Measurements from ENCODE around the gene RAB15.

The RAB15 gene

DNA sequence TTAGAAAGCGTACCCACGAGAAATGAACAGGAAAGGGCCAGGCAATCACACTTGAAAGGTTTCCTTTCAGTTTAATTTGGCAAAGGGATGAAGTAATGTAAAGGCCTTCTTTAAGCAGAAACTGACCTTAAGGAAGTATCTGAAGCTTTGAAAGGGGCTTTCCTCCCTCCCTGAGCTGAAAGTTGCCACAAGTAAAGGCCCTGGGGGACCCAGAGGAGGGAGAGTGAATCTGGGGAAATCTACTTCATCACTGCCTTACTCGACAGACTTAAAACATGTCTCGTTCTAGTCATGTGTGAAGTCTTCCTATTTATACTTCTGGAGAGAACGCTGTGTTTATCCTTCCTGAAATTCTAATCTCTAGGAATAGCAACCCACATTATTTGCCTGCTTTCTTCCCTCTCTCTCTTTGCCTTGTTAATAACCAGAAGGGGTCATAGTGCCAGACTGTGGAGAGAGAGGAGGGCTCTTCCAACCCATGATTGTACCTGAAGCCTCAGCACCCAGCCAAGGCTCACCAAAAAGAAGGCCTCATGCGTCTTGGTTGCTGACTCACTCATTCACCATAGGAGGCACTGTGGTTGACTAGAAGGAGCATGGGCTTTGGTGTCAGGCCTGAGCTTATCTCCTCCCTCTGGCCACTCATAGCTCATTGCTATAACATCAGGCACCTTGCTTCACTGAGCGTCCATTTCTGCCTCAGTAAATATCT lies 19.4 kb downstream of the RAB15 start:
- FAIRE-seq (no peak), DNase-seq (ENCODE audit: insufficient read length, low spot score) (no peak)
- TF ChIP-seq, protein P1, sequence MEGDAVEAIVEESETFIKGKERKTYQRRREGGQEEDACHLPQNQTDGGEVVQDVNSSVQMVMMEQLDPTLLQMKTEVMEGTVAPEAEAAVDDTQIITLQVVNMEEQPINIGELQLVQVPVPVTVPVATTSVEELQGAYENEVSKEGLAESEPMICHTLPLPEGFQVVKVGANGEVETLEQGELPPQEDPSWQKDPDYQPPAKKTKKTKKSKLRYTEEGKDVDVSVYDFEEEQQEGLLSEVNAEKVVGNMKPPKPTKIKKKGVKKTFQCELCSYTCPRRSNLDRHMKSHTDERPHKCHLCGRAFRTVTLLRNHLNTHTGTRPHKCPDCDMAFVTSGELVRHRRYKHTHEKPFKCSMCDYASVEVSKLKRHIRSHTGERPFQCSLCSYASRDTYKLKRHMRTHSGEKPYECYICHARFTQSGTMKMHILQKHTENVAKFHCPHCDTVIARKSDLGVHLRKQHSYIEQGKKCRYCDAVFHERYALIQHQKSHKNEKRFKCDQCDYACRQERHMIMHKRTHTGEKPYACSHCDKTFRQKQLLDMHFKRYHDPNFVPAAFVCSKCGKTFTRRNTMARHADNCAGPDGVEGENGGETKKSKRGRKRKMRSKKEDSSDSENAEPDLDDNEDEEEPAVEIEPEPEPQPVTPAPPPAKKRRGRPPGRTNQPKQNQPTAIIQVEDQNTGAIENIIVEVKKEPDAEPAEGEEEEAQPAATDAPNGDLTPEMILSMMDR (IDR thresholded peaks at IDR 0.05; ENCODE audit: insufficient read depth, missing control alignments) = no peak

DNA sequence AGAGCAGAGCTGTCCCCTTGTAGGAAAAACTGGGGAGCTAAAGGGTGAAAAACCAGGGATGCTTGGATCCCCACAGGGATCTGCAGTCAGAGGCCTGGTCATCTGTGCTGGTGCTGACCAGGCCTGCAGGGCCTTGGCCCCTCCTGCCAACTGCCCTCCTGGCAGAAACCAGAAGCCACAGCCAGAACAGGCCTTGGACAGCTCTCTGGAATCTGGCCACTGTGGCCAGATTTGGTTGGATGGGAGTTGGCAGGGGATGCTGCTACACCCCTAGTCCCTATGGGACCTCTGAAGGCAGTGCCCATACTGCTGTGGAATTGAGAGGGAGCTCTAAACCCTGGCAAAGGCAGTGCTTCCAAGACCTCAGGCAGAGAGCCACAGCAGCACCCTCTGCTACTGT lies 20.4 kb downstream of the RAB15 start:
- TF ChIP-seq, protein P1 (IDR thresholded peaks at IDR 0.05; ENCODE audit: insufficient read depth, missing control alignments) = no peak
- DNase-seq (ENCODE audit: insufficient read length, low spot score) (no peak), FAIRE-seq (no peak)

DNA sequence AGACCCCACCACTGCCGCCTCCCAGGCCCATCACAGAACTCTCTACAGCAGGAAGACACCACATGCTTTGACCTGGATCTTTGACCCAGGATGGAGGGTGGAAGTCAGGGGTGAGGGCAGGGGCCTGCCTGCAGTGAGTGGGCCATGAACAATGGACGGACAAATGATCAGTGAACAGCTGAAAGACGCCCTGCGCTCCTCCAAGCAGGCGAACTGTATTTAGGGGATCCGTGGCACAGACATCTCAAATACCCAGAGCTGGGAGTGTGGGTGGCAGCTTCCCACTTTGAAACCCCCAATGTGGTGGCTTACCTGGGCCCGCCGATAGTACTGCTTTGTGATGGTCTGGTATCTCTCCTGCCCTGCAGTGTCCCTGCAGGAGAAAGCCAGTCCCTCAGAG lies 20.8 kb downstream of the RAB15 start:
- TF ChIP-seq, protein P1 (IDR thresholded peaks at IDR 0.05; ENCODE audit: insufficient read depth, missing control alignments) = no peak
- DNase-seq (ENCODE audit: insufficient read length, low spot score) (no peak), FAIRE-seq (no peak)

DNA sequence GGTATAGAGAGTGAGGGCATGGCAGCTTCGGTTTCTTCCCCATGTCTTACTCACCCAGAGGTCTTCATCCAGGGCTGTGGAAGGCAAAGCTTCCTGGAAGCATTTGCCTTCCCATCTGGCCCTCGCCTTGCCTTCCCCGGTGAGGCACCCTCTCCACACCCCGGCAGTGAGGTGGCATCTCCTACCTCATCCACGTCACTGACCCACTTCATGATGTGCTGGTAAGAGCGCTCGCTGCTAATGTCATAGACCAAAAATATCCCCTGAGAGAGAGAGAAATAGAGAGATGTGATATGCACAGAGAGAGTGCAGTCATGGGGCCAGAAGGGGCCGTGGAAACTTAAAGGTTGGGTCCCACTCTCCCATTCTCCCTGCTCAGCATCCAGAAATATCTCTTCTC lies 21.2 kb downstream of the RAB15 start:
- TF ChIP-seq, protein P1 (IDR thresholded peaks at IDR 0.05; ENCODE audit: insufficient read depth, missing control alignments) = no peak
- no peak for DNase-seq (ENCODE audit: insufficient read length, low spot score)
- FAIRE-seq = no peak

DNA sequence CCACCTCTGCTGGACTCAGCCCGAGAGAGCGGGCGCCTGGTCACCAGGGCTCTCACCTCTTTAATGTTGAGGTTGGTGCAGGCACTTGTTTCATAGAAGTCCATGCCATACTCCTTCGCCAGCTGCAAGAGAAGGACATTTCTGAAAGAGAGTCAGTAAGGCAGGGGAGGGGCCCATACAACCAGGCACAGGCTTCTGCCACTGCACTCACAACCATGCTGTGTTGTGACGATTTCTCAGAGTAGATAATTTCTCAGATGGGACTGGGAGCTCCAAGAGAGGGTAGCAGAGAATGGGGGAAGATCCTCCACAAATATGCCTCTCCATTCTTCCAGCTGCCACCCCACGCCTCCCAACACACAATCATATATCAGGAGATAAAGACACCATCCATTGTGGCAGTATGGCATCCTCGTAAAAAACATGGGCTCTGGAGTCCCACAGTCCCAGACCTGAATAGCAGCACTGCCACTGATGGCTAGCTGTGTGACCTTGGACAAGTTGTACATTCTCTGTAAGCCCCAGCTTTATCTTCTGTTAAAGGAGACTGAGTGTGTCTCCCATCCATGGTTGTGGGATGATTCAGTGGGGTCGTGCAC lies 23.4 kb downstream of the RAB15 start:
- TF ChIP-seq, protein P1 (IDR thresholded peaks at IDR 0.05; ENCODE audit: insufficient read depth, missing control alignments) = no peak
- no peak for FAIRE-seq
- no peak for DNase-seq (ENCODE audit: insufficient read length, low spot score)

DNA sequence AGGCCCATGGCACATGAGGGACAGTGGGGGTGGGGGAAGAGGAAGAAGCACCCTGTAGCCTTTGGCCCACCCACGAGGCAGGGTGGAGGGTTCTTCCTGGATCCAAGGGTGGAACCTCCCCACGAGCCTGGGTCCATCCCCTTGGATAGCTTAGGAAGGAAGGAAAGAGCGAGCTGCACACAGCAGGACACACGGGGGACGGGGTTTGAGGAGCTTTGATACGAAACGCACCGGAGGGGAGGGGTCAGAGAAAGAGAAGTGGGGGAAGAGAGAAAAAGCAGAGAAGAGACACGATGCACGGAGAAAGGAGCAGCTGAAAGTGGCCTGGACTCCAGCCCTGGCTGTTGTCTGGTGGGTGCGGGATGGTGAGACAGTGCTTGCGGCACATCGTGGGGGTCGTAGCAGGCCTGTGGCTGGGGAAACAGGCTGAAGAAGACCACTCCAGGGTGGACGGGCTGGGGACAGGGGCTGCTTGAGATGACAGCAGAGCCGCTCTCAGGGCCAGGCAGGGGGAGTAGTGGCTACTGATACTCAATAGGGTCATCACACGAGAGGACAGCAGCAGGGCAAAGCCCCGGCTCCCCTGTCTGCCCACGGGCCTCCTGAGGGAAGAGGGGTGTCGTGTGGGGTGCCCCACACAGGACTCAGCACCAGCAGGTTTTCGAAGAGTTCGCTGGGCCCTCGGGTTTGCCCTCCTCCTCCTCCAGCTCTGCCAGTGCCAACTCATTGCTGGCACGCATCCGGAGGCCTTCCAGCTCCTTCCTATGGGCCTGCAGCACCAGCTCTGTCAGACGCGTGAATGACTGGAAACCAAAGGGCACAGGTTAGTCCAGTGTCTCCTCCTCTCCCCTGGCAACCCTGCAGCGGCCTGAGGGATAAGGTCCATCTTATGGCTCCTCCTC lies 24.2 kb downstream of the RAB15 start:
- no peak for FAIRE-seq
- TF ChIP-seq, protein P1 (IDR thresholded peaks at IDR 0.05; ENCODE audit: insufficient read depth, missing control alignments) = no peak
- DNase-seq (ENCODE audit: insufficient read length, low spot score) = no peak
